ENCODE measurements around the gene FAM234A.

DNA sequence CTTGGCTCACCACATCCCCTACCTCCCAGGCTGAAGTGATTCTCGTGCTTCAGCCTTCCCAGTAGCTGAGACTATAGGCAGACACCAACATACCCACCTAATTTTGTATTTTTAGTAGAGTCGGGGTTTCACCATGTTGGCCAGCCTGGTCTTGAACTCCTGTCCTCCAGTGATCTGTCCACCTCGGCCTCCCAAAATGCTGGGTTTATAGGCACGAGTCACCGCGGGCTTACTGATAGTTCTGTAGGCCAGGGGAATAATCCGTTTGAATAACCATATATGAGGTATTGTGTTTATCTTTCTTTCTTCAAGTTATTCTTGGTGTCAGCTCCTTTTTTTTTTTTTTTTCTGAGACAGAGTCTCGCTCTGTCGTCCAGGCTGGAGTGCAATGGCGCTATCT is 7.7 kb downstream of the FAM234A start:
- TF ChIP-seq POLR2A (IDR thresholded peaks at IDR 0.05; ENCODE audit: extremely low read depth, insufficient read length) (no peak), CTCF (IDR thresholded peaks at IDR 0.05; ENCODE audit: low read depth, low read length) (no peak)
